ENCODE data around the gene TSPAN18. TPM values are rescaled to one million over a fixed set of nuclear protein-coding genes. Genes with fewer than 3 reads are reported as not detected.

The TSPAN18 gene
- total and polyA plus RNA-seq, 2 experiments from 2014 or later = 9.5 to 21.5 TPM

DNA sequence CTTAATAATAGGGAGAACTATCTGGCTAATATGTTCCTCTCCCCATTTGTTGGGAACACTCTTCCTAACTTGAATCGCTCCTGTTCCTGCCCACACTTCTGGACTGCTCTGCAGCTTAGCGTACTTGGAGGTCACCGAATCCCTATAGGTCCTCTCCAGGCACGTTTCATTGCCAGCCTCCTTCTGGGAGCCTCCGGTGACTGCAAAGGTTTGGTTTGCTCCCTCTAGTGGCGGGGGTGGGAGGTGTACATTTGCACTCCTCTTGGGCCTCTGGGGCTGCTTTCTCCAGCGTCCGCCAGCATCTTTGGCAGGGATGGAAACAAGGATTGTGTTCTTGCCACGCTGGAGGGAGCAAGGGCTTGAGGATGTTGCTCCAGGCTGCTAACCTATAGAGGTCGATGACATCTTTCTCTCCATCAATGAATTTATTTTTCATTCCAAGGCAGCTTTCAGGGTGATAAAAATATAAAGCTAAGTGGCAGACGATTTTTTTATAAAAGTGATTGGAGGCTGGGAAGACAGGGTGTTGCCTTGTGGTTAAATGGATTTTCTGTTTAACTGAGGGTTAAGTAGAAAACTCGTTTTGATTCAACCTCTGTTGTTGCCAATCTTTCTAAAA lies 48.7 kb downstream of the TSPAN18 start:
- TF ChIP-seq EZH2 (IDR thresholded peaks at IDR 0.05; ENCODE audit: borderline replicate concordance) = no peak
- TF ChIP-seq, protein P1, sequence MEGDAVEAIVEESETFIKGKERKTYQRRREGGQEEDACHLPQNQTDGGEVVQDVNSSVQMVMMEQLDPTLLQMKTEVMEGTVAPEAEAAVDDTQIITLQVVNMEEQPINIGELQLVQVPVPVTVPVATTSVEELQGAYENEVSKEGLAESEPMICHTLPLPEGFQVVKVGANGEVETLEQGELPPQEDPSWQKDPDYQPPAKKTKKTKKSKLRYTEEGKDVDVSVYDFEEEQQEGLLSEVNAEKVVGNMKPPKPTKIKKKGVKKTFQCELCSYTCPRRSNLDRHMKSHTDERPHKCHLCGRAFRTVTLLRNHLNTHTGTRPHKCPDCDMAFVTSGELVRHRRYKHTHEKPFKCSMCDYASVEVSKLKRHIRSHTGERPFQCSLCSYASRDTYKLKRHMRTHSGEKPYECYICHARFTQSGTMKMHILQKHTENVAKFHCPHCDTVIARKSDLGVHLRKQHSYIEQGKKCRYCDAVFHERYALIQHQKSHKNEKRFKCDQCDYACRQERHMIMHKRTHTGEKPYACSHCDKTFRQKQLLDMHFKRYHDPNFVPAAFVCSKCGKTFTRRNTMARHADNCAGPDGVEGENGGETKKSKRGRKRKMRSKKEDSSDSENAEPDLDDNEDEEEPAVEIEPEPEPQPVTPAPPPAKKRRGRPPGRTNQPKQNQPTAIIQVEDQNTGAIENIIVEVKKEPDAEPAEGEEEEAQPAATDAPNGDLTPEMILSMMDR (IDR thresholded peaks at IDR 0.05; ENCODE audit: poor library complexity) = peak; percentile 60
- DNase-seq (ENCODE audit: low spot score) = peak; percentile 68
- no peak overlapping the region for H3K27ac ChIP-seq
- no peaks in the 10 kb centered on the region for H3K36me3 ChIP-seq (replicated peaks; ENCODE audit: insufficient read depth, low read depth)
- no peaks in the 10 kb centered on the region for H4K20me1 ChIP-seq (ENCODE audit: insufficient read depth, poor library complexity, severe bottlenecking)
- H2AFZ ChIP-seq = no peak overlapping the region
- 53% methylated on average over 12 of the region's 12 CpGs for WGBS (ENCODE audit: low lambda C conversion rate, missing lambda C conversion rate)
- no peak overlapping the region for H3K4me3 ChIP-seq
- peaks cover 26% of the 10 kb centered on the region for H3K4me1 ChIP-seq (ENCODE audit: insufficient read depth)
- H3K9me3 ChIP-seq (ENCODE audit: low read depth) = no peaks in the 10 kb centered on the region
- no peaks in the 10 kb centered on the region for H3K27me3 ChIP-seq
- H3K79me2 ChIP-seq = no peaks in the 10 kb centered on the region
- no peaks in the 10 kb centered on the region for H3K9me2 ChIP-seq (replicated peaks; ENCODE audit: insufficient read depth)
- no peak overlapping the region for H3K4me2 ChIP-seq

DNA sequence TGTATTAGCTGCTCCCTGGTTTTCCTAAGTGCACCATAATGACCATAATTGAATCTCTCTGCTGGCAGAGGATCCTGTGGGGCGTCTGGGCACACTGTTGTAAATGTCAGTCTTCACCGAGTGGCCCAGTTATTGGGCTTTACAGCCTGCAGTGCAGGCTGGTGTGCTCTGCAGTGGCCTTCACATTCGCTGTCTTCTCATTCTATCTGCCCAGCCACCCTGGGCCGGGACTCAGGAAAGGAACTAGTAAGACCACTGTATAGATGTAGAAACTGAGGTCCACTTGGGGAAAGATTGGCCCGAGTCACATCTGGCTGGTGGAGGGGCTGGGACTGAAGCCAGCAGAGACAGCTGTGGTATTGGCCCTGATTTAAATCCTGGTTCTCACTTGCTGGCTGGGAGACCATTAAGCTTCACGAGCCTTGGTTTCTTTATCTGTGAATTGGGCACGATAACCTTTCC lies 49.3 kb downstream of the TSPAN18 start:
- Histone ChIP-seq H3K9me2 (replicated peaks; ENCODE audit: insufficient read depth) (no peaks in the 10 kb centered on the region), H3K36me3 (replicated peaks; ENCODE audit: insufficient read depth, low read depth) (no peaks in the 10 kb centered on the region), H3K79me2 (no peaks in the 10 kb centered on the region), H4K20me1 (ENCODE audit: insufficient read depth, poor library complexity, severe bottlenecking) (no peaks in the 10 kb centered on the region), H3K4me3 (no peak overlapping the region), H2AFZ (no peak overlapping the region), H3K4me1 (ENCODE audit: insufficient read depth) (peaks cover 29% of the 10 kb centered on the region), H3K27ac (peak overlapping the region; percentile 29), H3K4me2 (no peak overlapping the region), H3K27me3 (no peaks in the 10 kb centered on the region), H3K9me3 (ENCODE audit: low read depth) (no peaks in the 10 kb centered on the region)
- no peak for DNase-seq (ENCODE audit: low spot score)
- WGBS (ENCODE audit: low lambda C conversion rate, missing lambda C conversion rate) = 65% methylated on average over 7 of the region's 7 CpGs
- TF ChIP-seq EZH2 (IDR thresholded peaks at IDR 0.05; ENCODE audit: borderline replicate concordance) = no peak
- TF ChIP-seq, protein P1 (IDR thresholded peaks at IDR 0.05; ENCODE audit: poor library complexity) = no peak
- no peak for TF ChIP-seq EZH2phosphoT487 (IDR thresholded peaks at IDR 0.05; ENCODE audit: low read depth, severe bottlenecking, unreplicated experiment)

DNA sequence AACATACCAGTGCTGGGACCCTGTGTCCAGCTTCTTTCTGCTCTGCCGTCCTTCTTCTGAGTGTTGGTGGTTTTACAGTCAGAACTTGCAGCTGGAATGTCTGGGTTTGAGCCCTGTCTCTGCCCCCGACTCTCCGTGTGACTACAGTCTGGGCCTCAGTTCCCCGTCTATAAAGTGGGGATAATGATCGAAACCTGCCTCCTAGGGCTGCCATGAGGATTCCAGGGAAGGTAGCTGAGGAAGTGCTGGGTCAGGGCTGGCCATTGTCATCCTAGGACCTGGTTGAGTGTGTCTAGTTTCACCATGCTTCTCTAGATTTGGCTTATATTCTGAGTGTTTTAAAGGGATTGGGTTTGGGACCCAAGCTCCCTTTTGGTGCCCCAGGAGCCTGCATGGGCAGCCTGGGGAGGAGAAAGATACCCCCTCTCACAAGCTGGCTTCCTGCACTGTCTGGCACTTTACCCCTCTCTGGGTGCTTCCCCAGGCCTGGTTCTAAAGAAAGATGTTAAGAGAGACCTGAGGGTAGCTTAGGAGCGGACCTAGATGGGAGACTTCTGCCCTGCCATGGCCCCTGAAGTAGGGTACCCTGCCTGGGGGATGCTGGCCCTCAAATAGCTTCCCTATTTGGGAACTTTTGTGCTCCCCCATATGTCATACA lies 49.9 kb downstream of the TSPAN18 start:
- H3K9me2 ChIP-seq (replicated peaks; ENCODE audit: insufficient read depth) = no peaks in the 10 kb centered on the region
- no peaks in the 10 kb centered on the region for H3K79me2 ChIP-seq
- DNase-seq (ENCODE audit: low spot score) = no peak
- H3K4me3 ChIP-seq = no peak overlapping the region
- peaks cover 36% of the 10 kb centered on the region for H3K4me1 ChIP-seq (ENCODE audit: insufficient read depth)
- no peaks in the 10 kb centered on the region for H3K9me3 ChIP-seq (ENCODE audit: low read depth)
- H3K4me2 ChIP-seq = no peak overlapping the region
- no peaks in the 10 kb centered on the region for H3K27me3 ChIP-seq
- no peaks in the 10 kb centered on the region for H4K20me1 ChIP-seq (ENCODE audit: insufficient read depth, poor library complexity, severe bottlenecking)
- no peak overlapping the region for H2AFZ ChIP-seq
- TF ChIP-seq, protein P1 (IDR thresholded peaks at IDR 0.05; ENCODE audit: poor library complexity) = no peak
- no peak for TF ChIP-seq EZH2 (IDR thresholded peaks at IDR 0.05; ENCODE audit: borderline replicate concordance)
- no peak for TF ChIP-seq EZH2phosphoT487 (IDR thresholded peaks at IDR 0.05; ENCODE audit: low read depth, severe bottlenecking, unreplicated experiment)
- no peaks in the 10 kb centered on the region for H3K36me3 ChIP-seq (replicated peaks; ENCODE audit: insufficient read depth, low read depth)
- WGBS (ENCODE audit: low lambda C conversion rate, missing lambda C conversion rate) = 79% methylated on average over 6 of the region's 6 CpGs
- peak overlapping the region; percentile 29 for H3K27ac ChIP-seq
